ENCODE results near the gene MYO3B.

MYO3B gene

DNA sequence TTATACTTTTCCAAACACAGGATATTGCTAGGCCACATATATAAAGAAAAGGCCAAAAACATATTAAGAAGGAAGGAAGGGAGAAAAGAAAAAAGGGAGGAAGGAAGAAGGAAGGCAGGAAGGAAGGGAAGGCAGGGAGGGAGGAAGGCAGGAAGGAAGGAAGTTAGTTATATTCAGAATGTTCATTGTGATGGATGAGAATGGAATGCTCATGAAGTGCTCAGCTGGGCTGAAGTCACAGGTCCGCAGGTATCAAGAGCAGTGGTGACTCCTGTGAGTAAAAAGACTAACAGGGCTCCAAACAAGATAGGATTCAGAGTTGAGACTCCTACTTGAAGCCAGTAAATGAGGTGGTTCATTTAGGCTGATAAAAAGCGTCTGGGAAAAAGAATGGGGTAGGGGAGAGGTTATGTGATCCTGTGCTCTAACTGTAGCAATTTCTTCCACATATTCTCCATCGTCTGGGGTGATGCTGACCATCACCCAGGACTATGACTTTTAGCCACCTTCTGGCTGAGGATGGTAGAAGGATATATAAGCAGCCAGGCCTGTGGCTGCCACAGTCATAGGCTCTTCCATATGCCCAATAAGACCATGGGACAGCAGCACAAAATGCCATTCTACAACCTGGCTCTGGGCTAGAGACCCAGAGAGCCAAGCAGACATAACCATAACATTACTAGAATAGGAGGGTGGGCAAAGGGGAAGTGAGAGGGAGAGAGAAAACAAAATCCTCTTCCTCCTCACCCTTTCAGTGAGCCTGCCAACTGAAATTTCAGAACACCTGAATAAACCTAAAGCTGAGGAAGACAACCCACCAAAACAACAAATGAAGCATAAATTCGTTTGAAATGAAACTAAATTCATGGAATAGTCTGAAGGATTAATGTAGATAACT, 173.2 kb downstream of the MYO3B start:
- TF ChIP-seq, protein P1, sequence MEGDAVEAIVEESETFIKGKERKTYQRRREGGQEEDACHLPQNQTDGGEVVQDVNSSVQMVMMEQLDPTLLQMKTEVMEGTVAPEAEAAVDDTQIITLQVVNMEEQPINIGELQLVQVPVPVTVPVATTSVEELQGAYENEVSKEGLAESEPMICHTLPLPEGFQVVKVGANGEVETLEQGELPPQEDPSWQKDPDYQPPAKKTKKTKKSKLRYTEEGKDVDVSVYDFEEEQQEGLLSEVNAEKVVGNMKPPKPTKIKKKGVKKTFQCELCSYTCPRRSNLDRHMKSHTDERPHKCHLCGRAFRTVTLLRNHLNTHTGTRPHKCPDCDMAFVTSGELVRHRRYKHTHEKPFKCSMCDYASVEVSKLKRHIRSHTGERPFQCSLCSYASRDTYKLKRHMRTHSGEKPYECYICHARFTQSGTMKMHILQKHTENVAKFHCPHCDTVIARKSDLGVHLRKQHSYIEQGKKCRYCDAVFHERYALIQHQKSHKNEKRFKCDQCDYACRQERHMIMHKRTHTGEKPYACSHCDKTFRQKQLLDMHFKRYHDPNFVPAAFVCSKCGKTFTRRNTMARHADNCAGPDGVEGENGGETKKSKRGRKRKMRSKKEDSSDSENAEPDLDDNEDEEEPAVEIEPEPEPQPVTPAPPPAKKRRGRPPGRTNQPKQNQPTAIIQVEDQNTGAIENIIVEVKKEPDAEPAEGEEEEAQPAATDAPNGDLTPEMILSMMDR (IDR thresholded peaks at IDR 0.05; ENCODE audit: control insufficient read depth, extremely low read depth, insufficient read depth), result no peak
- no peak overlapping the region for H3K4me3 ChIP-seq (ENCODE audit: low read depth, low read length)
- no peak for DNase-seq (ENCODE audit: low read depth)

DNA sequence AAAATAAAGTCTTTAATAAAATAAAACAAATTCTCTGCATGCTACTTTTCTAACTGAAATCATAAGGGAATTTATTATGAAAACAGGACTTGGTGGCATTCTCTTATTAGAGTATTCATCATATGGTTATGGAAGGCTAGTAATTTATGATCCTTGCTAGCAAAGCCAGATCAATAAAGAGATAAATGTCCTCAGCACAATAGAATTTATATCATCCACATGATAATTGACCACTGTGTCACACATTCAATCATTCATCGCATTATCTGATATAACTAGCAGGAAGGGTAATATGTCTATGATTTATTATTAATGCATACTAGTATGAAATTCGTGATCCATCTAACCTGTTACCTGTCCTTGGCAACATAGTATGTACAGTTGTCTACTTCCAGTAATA, 175.8 kb downstream of the MYO3B start:
- H3K4me3 ChIP-seq (ENCODE audit: low read depth, low read length), result no peak overlapping the region
- TF ChIP-seq, protein P1 (IDR thresholded peaks at IDR 0.05; ENCODE audit: control insufficient read depth, extremely low read depth, insufficient read depth), result no peak
- DNase-seq (ENCODE audit: low read depth), result no peak

DNA sequence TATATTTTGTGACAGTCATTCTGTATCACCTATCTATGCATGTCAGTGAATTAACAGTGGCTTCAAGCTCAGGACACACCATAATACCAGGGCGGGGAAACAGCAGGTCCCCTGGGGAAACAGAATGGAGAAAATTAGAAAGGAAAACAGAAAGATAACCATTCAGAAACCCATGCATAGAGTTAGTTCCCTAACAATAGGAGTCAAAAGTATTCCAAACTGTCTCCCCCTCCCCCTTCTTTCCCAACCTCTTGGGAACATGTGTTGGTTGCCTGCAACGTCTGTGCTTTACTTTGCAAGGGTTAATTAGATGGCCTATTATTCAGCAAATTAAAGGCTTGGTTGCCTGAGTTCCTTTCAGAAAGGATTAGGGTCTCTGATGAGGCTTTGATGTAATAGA, 176.4 kb downstream of the MYO3B start:
- no peak for DNase-seq (ENCODE audit: low read depth)
- no peak overlapping the region for H3K4me3 ChIP-seq (ENCODE audit: low read depth, low read length)
- TF ChIP-seq, protein P1 (IDR thresholded peaks at IDR 0.05; ENCODE audit: control insufficient read depth, extremely low read depth, insufficient read depth), result no peak

DNA sequence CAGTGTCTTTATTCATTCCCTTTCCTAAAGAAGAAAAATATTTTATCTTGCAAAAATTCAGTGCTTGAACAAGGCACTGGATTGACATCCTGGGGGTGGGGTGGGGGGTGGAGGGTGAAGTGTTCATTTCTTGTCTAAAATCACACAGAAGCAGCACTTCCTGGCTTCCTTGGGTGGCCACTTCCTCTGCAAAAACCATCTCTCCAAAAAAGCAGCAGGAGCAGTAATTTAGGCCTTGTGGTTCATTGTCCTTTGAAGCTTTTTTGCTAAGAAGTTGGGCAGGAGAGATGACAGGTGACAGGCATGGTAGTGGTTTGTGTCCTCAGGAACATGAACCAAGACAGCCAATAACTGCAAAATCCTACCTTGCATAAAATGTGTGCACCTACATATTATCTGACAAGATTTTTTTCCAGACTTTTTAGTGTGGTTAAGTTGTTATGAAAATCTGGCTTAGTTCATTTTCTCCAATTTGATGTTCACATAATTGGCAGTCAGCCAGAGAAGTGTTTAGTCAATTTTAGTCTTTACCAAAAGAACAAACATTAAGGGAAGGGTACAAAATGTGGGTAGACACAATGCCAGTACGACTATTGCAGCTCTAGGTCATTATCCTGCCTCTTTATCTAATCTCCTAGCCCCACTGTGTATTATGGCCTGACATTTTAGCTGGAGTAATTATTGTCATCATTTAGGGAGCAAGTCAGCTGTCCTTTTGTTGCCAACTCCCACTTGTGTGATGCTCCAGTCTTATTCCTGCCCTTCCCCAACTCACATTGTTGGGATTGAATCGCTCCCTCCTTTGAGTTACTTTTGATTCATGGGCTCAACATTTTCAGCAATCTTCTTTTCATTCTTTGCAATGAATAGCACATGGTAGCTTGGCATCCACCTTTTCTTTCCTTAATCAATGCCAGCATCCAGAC, 177.2 kb downstream of the MYO3B start:
- TF ChIP-seq, protein P1 (IDR thresholded peaks at IDR 0.05; ENCODE audit: control insufficient read depth, extremely low read depth, insufficient read depth), result no peak
- DNase-seq (ENCODE audit: low read depth), result no peak
- no peak overlapping the region for H3K4me3 ChIP-seq (ENCODE audit: low read depth, low read length)

DNA sequence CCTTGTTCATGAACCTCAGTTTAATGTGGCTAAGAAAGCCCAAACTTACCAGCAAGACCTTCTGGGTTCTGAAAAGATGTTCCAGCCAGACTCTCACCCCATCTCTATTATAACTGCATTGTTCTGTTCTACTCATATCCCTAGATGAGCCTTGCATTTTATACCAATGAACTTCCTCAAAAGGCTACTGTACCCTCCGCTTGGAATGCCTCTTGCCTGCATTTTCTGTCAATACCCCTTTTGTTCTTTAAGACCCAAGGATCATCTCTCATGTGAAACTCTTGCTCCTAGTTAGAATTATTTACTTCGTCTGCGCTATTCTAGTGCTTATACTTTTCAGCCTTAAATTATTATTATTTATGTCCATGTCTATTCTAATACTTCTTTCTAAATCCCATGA, 181.5 kb downstream of the MYO3B start:
- TF ChIP-seq, protein P1 (IDR thresholded peaks at IDR 0.05; ENCODE audit: control insufficient read depth, extremely low read depth, insufficient read depth), result no peak

DNA sequence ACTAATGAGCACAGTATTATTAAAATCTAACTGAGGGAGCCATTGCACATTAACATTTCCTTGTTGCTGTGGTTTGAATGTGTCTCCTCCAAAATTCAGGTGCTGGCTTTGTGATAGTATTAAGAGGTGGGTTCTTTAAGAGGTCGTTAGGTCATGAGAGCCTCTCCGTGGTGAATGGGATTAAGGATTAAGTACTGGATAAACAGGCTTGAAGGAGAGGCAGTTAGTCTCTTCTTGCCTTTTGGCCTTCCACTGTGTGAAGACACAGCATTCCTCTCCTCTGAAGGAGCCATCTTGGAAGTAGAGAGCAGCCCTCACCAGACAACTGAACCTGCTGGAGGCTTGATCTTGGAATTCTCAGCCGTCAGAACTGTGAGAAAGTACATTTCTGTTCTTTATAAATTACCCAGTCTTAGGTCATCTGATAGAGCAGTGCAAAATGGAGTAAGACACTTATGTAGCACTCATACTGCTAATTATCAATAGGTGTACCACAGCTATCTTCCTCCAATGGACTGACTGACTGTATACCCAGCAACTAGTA, 182.7 kb downstream of the MYO3B start:
- TF ChIP-seq, protein P1 (IDR thresholded peaks at IDR 0.05; ENCODE audit: control insufficient read depth, extremely low read depth, insufficient read depth), result no peak
- no peak for DNase-seq (ENCODE audit: low read depth)
- no peak overlapping the region for H3K4me3 ChIP-seq (ENCODE audit: low read depth, low read length)

More for the DNA sequence above, 181.5 kb downstream of the MYO3B start:
- H3K4me3 ChIP-seq (ENCODE audit: low read depth, low read length), result no peak overlapping the region
- DNase-seq (ENCODE audit: low read depth), result no peak

Measured in LNCaP clone FGC (cell line).